HFF-Myc (cell line): ENCODE data around the gene PCDH19.

Source experiments
- DNase-seq: peaks from one replicate; pipeline ENCODE4 v3.0.0-alpha.2; 2011; ENCODE audit warnings: low read depth; ENCODE audit errors: extremely low read depth
- H3K4me3 ChIP-seq: replicated peaks from 2 replicates; pipeline ENCODE4 v1.5.1; 2011; ENCODE audit warnings: low read depth, mild to moderate bottlenecking, control low read depth, low read length
- TF ChIP-seq, protein P1 (sequence below): IDR thresholded peaks from 2 replicates; pipeline ENCODE4 v1.5.1; 2012; ENCODE audit warnings: mild to moderate bottlenecking, low read depth, low read length, control low read depth; ENCODE audit errors: missing control alignments

The PCDH19 gene

DNA sequence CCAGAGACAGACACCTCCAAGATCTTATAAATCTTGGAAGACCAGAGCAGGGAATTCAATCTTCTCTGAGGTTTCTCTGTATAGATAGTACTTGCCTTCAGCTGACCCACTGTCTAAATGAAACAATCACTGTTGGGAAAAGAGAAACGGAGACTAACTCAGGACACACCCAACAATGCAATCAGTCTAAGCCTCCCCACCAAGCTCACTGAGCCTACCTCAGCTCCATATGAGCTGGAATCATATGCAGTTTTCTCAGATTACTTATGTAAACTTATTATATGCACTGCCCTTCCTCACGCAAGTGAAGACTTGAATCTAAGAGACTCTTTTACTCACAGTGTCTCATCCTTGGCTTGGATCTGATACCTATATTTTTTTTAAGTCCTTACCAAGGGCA is 110.5 kb downstream of the PCDH19 start:
- TF ChIP-seq, protein P1, sequence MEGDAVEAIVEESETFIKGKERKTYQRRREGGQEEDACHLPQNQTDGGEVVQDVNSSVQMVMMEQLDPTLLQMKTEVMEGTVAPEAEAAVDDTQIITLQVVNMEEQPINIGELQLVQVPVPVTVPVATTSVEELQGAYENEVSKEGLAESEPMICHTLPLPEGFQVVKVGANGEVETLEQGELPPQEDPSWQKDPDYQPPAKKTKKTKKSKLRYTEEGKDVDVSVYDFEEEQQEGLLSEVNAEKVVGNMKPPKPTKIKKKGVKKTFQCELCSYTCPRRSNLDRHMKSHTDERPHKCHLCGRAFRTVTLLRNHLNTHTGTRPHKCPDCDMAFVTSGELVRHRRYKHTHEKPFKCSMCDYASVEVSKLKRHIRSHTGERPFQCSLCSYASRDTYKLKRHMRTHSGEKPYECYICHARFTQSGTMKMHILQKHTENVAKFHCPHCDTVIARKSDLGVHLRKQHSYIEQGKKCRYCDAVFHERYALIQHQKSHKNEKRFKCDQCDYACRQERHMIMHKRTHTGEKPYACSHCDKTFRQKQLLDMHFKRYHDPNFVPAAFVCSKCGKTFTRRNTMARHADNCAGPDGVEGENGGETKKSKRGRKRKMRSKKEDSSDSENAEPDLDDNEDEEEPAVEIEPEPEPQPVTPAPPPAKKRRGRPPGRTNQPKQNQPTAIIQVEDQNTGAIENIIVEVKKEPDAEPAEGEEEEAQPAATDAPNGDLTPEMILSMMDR, result no peak
- H3K4me3 ChIP-seq, result no peak overlapping the region
- no peak for DNase-seq

DNA sequence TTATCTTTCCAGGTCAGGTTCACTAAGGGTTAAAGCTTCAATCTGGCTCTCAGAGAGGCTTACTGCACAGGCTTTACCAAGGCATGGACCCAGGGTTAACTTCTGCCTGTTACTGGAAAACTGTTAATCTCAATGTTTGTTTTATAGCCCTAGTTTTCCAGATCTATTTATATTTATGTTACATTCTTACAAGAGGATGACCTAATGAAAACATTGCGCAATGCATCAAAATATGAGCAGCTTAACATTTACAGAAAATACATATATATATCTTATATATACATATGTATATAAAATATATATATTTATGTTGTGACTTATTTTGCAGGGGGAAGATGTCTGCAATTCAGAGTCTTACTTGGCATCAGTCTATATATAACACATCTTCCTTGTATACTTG is 112.3 kb downstream of the PCDH19 start:
- TF ChIP-seq, protein P1, result no peak
- no peak for DNase-seq
- H3K4me3 ChIP-seq, result no peak overlapping the region

DNA sequence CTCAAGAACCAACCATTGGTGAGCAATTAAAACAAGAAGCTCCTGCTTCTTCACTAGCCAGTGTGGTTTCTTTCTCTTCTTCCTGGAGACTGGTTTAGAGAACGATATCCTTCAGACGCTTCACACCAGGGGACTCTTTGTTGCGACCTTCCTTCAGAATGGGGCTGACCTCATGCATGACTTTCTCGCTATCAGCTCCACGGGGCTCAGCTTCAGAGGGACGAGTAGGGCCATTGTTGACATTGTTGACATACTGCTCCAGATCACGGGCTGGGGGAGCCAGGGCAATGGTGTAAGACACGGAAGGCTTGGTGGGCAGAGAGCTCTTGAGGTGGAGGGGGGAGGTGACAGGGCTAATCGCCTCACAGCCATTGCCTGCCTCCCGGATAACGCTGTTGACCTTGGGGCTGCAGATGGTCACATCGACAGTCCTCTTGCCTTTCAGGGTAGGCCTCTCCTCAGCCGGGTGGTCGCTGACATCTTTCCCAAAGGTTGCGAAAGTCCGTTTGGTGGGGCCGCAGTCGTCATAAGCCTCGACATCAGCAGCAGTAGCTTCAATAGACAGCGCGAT is 113.8 kb downstream of the PCDH19 start:
- no peak for DNase-seq
- H3K4me3 ChIP-seq, result no peak overlapping the region
- TF ChIP-seq, protein P1, result no peak

DNA sequence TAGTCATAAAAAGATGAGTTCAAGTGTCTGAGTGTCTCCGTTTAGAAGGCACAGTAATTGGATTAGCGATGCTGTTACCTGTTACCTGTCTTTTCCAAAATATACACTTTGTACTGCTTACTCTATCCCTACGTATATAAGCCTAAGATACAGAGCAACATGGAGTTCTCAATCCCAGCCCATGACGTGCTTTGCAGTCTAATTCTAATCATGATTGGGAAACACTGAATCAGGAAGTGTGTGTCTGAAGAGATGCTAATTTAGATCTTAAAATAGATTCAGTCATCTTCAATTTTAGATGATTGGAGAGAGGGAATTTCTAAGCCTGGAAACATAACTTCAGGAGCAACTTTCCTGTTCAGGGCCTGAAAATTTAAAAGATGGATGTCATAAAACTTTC is 115.1 kb downstream of the PCDH19 start:
- TF ChIP-seq, protein P1, result no peak
- H3K4me3 ChIP-seq, result no peak overlapping the region
- DNase-seq, result no peak

DNA sequence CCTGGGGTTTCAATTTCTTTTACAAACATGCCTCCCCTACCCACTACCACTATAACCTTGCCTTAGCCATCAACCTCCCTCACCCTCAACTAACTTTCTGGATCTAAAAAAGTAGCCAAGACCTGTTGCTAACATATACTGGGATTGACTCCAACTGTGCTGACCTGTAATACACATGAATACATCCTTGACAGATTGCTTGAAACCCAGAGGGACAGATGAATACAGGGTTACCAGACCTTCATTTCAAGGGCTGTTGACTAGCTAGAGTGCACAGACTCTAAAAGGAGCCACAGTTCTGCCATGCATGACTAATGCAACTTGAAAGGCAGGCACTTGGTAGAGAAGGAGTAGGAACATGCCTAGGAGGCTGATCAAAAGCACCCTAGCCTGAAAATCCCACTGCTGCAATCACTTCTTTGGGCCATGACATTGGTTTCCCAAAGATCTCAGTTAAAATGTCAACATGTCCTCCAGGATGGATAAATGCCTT is 121.0 kb downstream of the PCDH19 start:
- H3K4me3 ChIP-seq, result no peak overlapping the region
- TF ChIP-seq, protein P1, result no peak
- DNase-seq, result no peak

DNA sequence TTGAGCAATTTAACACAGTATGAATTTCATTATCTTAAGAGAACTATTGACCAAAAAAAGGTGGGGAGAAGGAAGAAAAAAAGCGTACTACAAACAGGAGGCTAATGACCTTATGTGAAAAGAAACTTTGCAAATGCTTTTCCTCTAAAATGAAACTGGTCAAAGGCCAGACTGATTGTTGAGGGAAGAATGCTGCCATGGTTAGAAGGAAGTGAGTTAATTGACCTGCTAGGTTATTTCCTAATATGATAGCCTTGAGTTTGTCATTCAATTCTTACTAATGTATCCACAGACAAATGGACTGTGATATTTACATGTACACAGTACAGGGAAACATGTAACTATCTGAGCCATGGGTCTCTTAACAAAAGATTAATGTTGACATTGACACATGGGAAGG is 132.8 kb downstream of the PCDH19 start:
- no peak for DNase-seq
- TF ChIP-seq, protein P1, result no peak
- no peak overlapping the region for H3K4me3 ChIP-seq

DNA sequence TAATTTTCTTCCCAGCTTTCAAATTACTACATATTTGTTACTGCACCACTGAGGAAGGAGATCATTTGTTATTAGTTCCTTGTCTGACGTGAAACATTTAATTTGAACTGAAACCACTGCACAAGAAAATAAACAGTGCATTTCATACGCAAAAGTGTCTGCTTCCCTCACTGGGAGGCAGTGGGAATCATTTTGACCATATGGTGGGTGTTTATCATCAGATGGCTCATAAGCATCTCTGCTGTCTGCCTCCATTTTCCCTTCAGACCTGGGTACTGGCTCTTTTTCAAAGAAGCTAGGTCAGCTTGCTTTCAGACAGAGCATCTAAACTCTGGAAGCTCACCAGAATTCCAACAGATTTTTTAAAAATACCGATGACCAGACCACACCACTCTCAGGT is 135.2 kb downstream of the PCDH19 start:
- TF ChIP-seq, protein P1, result no peak
- DNase-seq, result no peak

More for the DNA sequence above, 135.2 kb downstream of the PCDH19 start:
- H3K4me3 ChIP-seq, result no peak overlapping the region
